NCI-H1105 treated with DMSO at 0.1 percent for 48 hours (cell line): ENCODE results near the gene POLR3E.
"Not testable (repeated sequence)": the region's sequence is repeated elsewhere in the genome, so short reads cannot be mapped to it uniquely, and the experiment has no call there.

ENCODE experiments used
- DNase-seq: peaks from one replicate; lab custom pipeline; 2025; lab: John Stamatoyannopoulos, UW

The POLR3E gene

GRCh38 chr16:22366889-22367288 is 69.7 kb downstream of the POLR3E start:
- no peak for DNase-seq

DNA sequence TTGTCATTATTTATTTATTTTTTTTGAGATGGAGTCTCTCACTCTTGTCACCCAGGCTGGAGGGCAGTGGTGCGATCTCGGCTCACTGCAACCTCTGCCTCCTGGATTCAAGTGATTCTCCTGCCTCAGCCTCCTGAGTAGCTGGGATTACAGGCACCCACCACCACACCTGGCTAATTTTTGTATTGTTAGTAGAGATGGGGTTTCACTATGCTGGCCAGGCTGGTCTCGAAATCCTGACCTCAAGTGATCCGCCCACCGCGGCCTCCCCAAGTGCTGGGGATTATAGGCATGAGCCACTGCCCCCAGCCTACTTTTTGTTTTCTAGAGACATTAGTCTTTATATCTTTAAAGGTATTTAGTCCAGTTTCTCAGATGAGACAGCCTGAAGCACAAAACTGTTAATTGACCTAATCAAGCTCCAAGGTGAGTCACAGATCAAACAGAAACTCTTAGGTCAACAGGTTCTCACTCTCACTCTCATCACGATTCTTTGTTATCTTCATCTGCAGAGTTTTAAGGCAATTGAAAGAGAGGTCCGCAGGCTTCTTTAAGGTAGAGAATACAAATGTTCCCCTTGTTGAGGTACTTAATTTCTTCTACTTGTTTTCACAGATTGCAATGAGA is 71.1 kb downstream of the POLR3E start:
- not testable (repeated sequence) for DNase-seq

DNA sequence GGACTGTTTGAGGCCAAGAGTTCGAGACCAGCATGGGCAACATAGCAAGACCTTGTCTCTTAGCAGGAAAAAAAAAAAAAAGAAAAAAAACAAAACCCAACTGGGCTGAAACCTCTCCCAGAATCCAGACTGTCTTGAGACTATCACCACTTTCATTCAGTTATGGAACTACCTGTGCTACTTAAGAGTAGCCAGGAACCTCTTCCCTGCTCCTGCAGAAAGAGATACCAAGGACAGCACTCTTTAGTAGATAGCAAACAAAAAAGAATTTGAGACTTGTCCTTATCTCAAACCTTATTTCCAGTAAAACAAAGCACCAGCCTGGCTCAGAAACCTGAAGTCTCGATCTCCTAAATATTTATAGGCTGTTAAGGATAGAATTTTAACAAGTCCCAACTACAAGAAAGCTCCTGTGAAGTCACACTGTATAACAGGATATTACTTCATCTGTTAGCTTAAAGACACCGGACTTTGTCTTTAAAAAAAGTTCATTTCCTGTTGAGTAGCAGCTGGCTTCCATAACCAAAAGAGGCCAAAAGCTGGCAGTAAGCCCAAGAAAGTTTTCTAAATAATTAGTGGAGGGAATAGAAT is 72.1 kb downstream of the POLR3E start:
- DNase-seq: no peak

GRCh38 chr16:22370038-22370820 is 73.0 kb downstream of the POLR3E start:
- no peak for DNase-seq

GRCh38 chr16:22372882-22373661 is 75.9 kb downstream of the POLR3E start:
- DNase-seq: no peak

- peak; percentile 15 for DNase-seq
Measured at GRCh38 chr16:22373662-22374310, 76.6 kb downstream of the POLR3E start.

- peak; percentile 87 for DNase-seq
Measured at GRCh38 chr16:22374311-22375116, 77.3 kb downstream of the POLR3E start, which contains the start of gene CDR2. Gene CDR2 (minus strand): TSS chr16:22374619. CDS start chr16:22374309, 310 bp downstream.

DNA sequence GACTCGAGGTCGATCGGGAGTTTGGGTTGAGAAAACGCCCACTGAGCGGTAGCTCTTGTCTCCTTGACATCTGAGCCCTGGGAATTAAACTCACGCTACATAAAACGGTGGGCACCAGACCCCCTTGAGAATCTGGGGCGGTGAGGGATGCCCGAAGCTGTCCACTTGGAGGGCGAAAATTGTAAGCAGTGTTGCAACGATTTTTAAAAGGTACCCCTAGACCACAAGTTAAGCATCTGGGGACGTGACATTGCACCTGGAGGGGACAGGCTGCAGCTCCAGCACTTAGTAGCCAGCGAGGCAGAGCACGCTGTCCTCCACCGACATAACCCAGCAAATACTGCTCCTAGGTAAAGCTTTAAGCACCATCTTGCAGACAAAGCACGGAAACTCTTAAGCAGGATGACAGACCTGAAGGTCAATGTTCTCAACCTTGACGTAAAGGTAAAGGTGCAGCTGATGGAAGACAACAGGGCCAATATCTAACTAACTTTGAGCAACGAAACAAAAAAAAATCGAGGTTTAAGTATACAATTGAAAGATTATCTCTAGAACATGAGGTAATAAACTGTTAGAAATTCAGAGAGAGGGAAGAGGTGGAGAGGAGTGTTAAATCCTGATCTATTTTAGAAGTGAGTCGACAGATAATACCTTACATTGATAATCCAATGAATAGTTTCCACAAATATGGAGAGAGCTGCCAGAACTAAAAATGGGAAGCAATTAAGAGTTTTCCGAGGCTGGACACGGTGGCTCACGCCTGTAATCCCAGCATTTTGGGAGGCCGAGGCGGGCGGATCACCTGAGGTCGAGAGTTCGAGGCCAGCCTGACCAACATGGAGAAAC is 78.1 kb downstream of the POLR3E start:
- DNase-seq: no peak

DNA sequence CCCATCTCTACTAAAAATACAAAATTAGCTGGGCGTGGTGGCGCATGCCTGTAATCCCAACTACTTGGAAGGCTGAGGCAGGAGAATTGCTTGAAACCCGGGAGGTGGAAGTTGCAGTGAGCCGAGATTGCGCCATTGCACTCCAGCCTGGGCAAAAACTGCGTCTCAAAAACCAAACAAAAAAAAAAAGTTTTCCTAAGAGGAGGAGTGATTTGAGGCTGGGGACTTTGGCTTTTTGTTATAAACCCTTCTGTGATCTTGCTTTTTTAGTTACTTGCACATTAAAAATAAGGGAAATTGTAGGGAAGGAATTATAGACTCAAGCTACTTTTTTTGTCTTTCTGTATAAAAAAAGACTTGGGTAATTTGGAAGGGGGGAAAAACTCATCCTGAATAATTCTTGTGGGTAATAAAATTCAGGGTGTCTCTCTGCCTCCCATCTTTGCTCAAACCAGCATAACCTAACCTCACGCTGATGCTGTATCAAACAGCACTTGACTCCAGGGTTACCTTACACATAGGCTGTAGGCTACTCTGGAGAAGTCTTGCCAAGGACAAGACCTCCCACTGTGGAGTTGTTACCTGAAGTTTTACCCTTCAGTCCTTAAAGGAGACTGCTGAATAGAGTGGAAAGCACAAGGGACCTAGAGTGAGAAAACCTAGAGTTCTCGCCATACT is 78.9 kb downstream of the POLR3E start:
- DNase-seq: no peak

DNA sequence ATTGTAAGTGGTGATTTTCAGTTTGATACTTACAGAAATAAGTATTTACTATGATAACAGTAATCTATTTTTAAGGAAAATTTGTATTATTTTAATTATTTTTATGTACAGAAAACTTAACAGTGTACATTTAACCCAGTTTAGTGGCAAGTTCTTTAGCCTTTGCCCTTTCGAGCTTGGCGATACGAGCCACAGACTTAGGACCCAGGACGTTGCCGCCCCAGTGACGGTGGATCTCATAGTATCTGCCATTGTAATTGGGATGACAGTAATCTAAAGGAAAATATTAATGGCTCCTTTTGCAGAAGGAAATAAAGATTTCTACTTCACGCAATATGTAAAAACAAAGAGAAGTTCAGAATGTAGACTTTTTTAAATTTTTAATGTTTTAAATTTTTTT is 82.4 kb downstream of the POLR3E start:
- no peak for DNase-seq

DNA sequence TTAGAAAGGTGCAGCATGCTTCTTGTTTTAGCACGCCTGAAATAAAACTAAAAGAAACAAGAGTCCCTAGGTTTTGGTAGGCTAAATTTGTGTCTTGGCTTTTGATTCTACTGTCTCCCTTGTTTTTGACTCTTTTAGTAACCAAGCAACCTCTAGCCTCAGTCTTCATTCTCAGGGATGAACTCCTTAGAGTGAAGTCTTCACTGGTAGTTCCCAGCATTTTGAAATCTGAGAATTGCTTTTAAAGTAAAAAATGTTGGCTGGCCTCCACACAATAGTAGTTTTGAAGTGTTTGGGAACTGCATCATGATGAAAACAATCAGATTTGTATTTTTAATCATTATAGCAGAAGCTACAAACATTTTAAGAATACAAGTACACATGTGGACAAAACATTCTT is 83.3 kb downstream of the POLR3E start:
- no peak for DNase-seq

GRCh38 chr16:22381392-22381791 is 84.2 kb downstream of the POLR3E start:
- no peak for DNase-seq

DNA sequence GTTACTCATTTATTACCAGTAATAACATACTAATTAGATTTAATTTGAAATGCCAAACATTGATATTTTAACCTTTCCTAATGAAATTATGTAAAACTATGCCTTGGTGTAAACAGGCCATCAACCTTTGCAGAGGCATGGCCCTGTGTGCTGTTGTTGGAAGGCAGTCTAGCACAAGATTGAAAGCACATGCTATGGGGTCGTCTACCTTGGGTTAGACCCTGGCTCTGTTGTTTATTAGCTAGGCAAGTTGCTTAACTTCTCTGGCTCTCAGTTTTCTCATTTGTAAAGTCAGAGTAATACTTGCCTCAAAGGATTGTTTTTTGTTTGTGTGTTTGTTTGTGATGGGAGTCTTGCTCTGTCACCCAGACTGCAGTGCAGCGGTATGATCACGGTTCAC is 86.6 kb downstream of the POLR3E start:
- no peak for DNase-seq
